Measurements from ENCODE around the gene GNA12. TPM values are rescaled to one million over a fixed set of nuclear protein-coding genes. Genes with fewer than 3 reads are reported as not detected.

Gene GNA12
- total and polyA plus RNA-seq, 9 of the 15 experiments (the other 6 are each of a cell fraction or from before 2014, with no cell fraction given): 0.65 to 32.7 (median 9.6) TPM

DNA sequence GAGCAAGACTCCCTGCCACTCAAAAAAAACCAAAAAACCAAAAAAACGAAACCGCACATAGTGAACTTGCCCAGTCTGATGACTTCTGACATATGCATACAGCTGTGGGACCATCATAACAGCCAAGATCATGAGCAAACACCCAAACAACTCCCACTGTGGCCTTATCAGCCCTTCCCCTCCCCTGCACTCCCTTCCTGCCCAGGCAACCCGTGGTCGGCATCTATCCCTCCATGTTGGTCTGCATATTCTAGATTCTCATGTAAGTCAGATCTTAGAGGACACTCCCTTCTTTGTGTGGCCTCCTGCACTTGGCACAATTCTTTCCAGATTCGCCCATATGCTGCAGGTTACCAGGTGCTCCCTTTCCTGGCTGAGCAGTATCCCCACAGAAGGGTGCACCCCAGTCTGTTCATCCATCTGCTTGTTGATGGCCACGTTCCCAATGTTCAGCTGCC lies 72.8 kb downstream of the GNA12 start:
- 10% methylated on average over 6 of the region's 6 CpGs for WGBS (ENCODE audit: insufficient coverage, low coverage, missing lambda C conversion rate)
- Histone ChIP-seq H3K9ac (ENCODE audit: insufficient read depth in 1 of 2, low read depth in 2 of 2, low read length in 2 of 2) (no peak overlapping the region; a peak in 1 of 4 replicates), H3K4me1 (replicated peaks in 1 of 2; ENCODE audit: control insufficient read depth in 2 of 2, insufficient read depth in 2 of 2, low read length in 2 of 2) (peaks cover 11 to 15% of the 10 kb centered on the region in 2 experiments), H3K4me3 (no peak overlapping the region), H3K36me3 (ENCODE audit: control insufficient read depth, insufficient read depth, low read length) (no peaks in the 10 kb centered on the region; the same call in 2 of the 3 replicates), H3K79me2 (ENCODE audit: control insufficient read depth, insufficient read depth, low read length) (peaks cover 11% of the 10 kb centered on the region; the same call in 2 of the 3 replicates), H3K27ac (ENCODE audit: extremely low read depth, low read depth, low read length) (peak overlapping the region; percentile 72; the same call in 2 of the 3 replicates), H3K27me3 (ENCODE audit: control insufficient read depth in 2 of 2, insufficient read depth in 2 of 2, low read length in 2 of 2) (no peaks in the 10 kb centered on the region), H2AFZ (ENCODE audit: low read depth, low read length) (peak overlapping the region; percentile 81), H3K9me1 (ENCODE audit: control insufficient read depth, insufficient read depth, low read length) (no peaks in the 10 kb centered on the region), H3K4me2 (ENCODE audit: insufficient read depth, low read length) (peak overlapping the region; percentile 74), H3K9me3 (replicated peaks; ENCODE audit: control insufficient read depth, insufficient read depth, low read depth, low read length) (0 out of 2 replicates have a peak, but pooled peaks cover 2% of the 10 kb centered on the region), H4K20me1 (replicated peaks; ENCODE audit: control insufficient read depth, insufficient read depth, low read length) (no peaks in the 10 kb centered on the region)
- POLR2A ChIA-PET: interaction anchor here (1.6 to 1.8 kb wide), 2 partner anchors 10 to 13 kb away, joined by 7 to 10 read pairs; no protein-coding TSS in a partner anchor
- peak; percentile 60 to 87 (median 75) for DNase-seq (ENCODE audit: extremely low read depth in 1 of 4, low spot score in 3 of 4)
- CTCF ChIA-PET (ENCODE audit: low intra/inter-chr PET ratio): no interaction called here
- in situ Hi-C loops (cut with MboI) (no loop called here), intact Hi-C loops (cut with micrococcal nuclease) (no loop called here)
- peak; percentile 99 for ATAC-seq
- FAIRE-seq: peak; percentile 98
- no TSS peak for BruUV-seq (replicated peaks)
- TF ChIP-seq FOXA3 (CRISPR knock-in tag; conservative IDR thresholded peaks at IDR 0.05 in 1 of 2, IDR thresholded peaks at IDR 0.05 in 1 of 2) (no peak; a peak in 1 of 4 replicates), TRIM24 (IDR thresholded peaks at IDR 0.05) (peak; percentile 93 to 94), ZNF507 (tag; conservative IDR thresholded peaks at IDR 0.05) (no peak), CCNT2 (IDR thresholded peaks at IDR 0.05; ENCODE audit: borderline replicate concordance, extremely low read depth, insufficient read length, low read depth, low read length) (peak; percentile 38), ZNF134 (CRISPR knock-in tag; conservative IDR thresholded peaks at IDR 0.05) (no peak), FOSL1 (tag; conservative IDR thresholded peaks at IDR 0.05) (peak; percentile 44), MEIS2 (IDR thresholded peaks at IDR 0.05; ENCODE audit: partially characterized antibody) (peak; percentile 62), ZNF77 (CRISPR knock-in tag; IDR thresholded peaks at IDR 0.05) (no peak), RBFOX2 (IDR thresholded peaks at IDR 0.05; ENCODE audit: low read depth, low read length) (no peak), POLR2AphosphoS5 (IDR thresholded peaks at IDR 0.05; ENCODE audit: control insufficient read depth, insufficient read depth, low read depth, low read length) (peak; percentile 76; the same call in 1 of the 2 replicates), KDM4B (IDR thresholded peaks at IDR 0.05; ENCODE audit: borderline replicate concordance in 2 of 2, low read depth in 1 of 2) (no peak), GATAD2B (IDR thresholded peaks at IDR 0.05; ENCODE audit: borderline replicate concordance) (peak; percentile 22; the same call in 1 of the 2 replicates), XRCC4 (IDR thresholded peaks at IDR 0.05; ENCODE audit: extremely low read depth, insufficient read depth, insufficient read length) (no peak)
- TF ChIP-seq, protein P1, sequence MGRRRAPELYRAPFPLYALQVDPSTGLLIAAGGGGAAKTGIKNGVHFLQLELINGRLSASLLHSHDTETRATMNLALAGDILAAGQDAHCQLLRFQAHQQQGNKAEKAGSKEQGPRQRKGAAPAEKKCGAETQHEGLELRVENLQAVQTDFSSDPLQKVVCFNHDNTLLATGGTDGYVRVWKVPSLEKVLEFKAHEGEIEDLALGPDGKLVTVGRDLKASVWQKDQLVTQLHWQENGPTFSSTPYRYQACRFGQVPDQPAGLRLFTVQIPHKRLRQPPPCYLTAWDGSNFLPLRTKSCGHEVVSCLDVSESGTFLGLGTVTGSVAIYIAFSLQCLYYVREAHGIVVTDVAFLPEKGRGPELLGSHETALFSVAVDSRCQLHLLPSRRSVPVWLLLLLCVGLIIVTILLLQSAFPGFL (CRISPR knock-in tag; IDR thresholded peaks at IDR 0.05): no peak
- TF ChIP-seq, protein P2, sequence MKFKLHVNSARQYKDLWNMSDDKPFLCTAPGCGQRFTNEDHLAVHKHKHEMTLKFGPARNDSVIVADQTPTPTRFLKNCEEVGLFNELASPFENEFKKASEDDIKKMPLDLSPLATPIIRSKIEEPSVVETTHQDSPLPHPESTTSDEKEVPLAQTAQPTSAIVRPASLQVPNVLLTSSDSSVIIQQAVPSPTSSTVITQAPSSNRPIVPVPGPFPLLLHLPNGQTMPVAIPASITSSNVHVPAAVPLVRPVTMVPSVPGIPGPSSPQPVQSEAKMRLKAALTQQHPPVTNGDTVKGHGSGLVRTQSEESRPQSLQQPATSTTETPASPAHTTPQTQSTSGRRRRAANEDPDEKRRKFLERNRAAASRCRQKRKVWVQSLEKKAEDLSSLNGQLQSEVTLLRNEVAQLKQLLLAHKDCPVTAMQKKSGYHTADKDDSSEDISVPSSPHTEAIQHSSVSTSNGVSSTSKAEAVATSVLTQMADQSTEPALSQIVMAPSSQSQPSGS (CRISPR knock-in tag; IDR thresholded peaks at IDR 0.05): no peak
- TF ChIP-seq, protein P3, sequence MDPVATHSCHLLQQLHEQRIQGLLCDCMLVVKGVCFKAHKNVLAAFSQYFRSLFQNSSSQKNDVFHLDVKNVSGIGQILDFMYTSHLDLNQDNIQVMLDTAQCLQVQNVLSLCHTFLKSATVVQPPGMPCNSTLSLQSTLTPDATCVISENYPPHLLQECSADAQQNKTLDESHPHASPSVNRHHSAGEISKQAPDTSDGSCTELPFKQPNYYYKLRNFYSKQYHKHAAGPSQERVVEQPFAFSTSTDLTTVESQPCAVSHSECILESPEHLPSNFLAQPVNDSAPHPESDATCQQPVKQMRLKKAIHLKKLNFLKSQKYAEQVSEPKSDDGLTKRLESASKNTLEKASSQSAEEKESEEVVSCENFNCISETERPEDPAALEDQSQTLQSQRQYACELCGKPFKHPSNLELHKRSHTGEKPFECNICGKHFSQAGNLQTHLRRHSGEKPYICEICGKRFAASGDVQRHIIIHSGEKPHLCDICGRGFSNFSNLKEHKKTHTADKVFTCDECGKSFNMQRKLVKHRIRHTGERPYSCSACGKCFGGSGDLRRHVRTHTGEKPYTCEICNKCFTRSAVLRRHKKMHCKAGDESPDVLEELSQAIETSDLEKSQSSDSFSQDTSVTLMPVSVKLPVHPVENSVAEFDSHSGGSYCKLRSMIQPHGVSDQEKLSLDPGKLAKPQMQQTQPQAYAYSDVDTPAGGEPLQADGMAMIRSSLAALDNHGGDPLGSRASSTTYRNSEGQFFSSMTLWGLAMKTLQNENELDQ (CRISPR knock-in tag; IDR thresholded peaks at IDR 0.05; ENCODE audit: borderline replicate concordance): no peak

All from K562 (cell line).